HG03521 (cell line): ENCODE results near the gene SOX6.

Source experiments
- ATAC-seq: cut with Tn5 transposase; IDR thresholded peaks from one replicate; pipeline ENCODE4 v1.9.1; 2021; ENCODE audit warnings: mild to moderate bottlenecking, moderate library complexity; ENCODE audit not compliant: unreplicated experiment

Gene SOX6

GRCh38 chr11:15969701-15970329 is 386.5 kb downstream of the SOX6 start:
- peak; percentile 26 for ATAC-seq

- ATAC-seq: peak; percentile 37
Observed at GRCh38 chr11:15969281-15969680, 387.1 kb downstream of the SOX6 start.

- no peak for ATAC-seq
Observed at GRCh38 chr11:15968461-15969130, 387.8 kb downstream of the SOX6 start.

- ATAC-seq: no peak
Observed at GRCh38 chr11:15967966-15968365, 388.4 kb downstream of the SOX6 start.

GRCh38 chr11:15967166-15967565 is 389.2 kb downstream of the SOX6 start:
- no peak for ATAC-seq

- ATAC-seq: no peak
Observed at GRCh38 chr11:15965562-15966250, 390.6 kb downstream of the SOX6 start.

GRCh38 chr11:15963266-15963665 is 393.1 kb downstream of the SOX6 start:
- ATAC-seq: no peak

- no peak for ATAC-seq
Observed at GRCh38 chr11:15958910-15959309, 397.4 kb downstream of the SOX6 start.

- no peak for ATAC-seq
Observed at GRCh38 chr11:15957234-15957633, 399.1 kb downstream of the SOX6 start.

- ATAC-seq: no peak
Observed at GRCh38 chr11:15956302-15956701, 400.0 kb downstream of the SOX6 start.

- no peak for ATAC-seq
Observed at GRCh38 chr11:15955595-15955994, 400.8 kb downstream of the SOX6 start.

GRCh38 chr11:15947681-15948648 is 408.4 kb downstream of the SOX6 start:
- no peak for ATAC-seq

GRCh38 chr11:15945726-15946125 is 410.6 kb downstream of the SOX6 start:
- ATAC-seq: no peak

GRCh38 chr11:15944460-15944859 is 411.9 kb downstream of the SOX6 start:
- no peak for ATAC-seq

- no peak for ATAC-seq
Observed at GRCh38 chr11:15943418-15944197, 412.7 kb downstream of the SOX6 start.

GRCh38 chr11:15942936-15943335 is 413.4 kb downstream of the SOX6 start:
- ATAC-seq: no peak

- ATAC-seq: no peak
Observed at GRCh38 chr11:15942126-15942525, 414.2 kb downstream of the SOX6 start.

- ATAC-seq: peak; percentile 43
Observed at GRCh38 chr11:15941206-15941770, 415.1 kb downstream of the SOX6 start.

- ATAC-seq: no peak
Observed at GRCh38 chr11:15940462-15941205, 415.7 kb downstream of the SOX6 start.
